Measurements from ENCODE around the gene WTAP. TPM values are rescaled to one million over a fixed set of nuclear protein-coding genes. Genes with fewer than 3 reads are reported as not detected.

WTAP gene
- total and polyA plus RNA-seq, 2 of the 8 experiments (the other 6 are each of a cell fraction or from before 2014, with no cell fraction given) = 32.6 to 120 TPM

- Histone ChIP-seq H3K23me2 (ENCODE audit: low read depth, low read length) (peaks cover 13% of the 10 kb centered on the region; the same call in 1 of the 2 replicates), H3K4me2 (ENCODE audit: insufficient read depth in 1 of 2, low read depth in 2 of 2, low read length in 2 of 2) (no peak overlapping the region), H3K9me3 (ENCODE audit: insufficient read depth in 2 of 2, low read depth in 1 of 2, low read length in 1 of 2) (no peaks in the 10 kb centered on the region), H3K4ac (replicated peaks; ENCODE audit: insufficient read length, low read depth, low read length) (no peak overlapping the region), H3K56ac (replicated peaks; ENCODE audit: insufficient read length, low read depth, low read length) (no peak overlapping the region), H3K18ac (ENCODE audit: extremely low read depth, low read length) (no peak overlapping the region), H2BK120ac (replicated peaks; ENCODE audit: low read depth, low read length) (no peak overlapping the region), H2AFZ (ENCODE audit: low read length) (no peak overlapping the region), H2BK12ac (ENCODE audit: low read depth, low read length) (no peak overlapping the region), H2AK5ac (ENCODE audit: low read depth, low read length) (no peak overlapping the region), H2BK20ac (ENCODE audit: low read length) (no peak overlapping the region), H3K4me3 (ENCODE audit: extremely low read depth in 1 of 4, insufficient read depth in 2 of 4, low read depth in 3 of 4, low read length in 4 of 4) (no peak overlapping the region), H3K27me3 (replicated peaks in 1 of 4; ENCODE audit: control insufficient read depth in 3 of 4, extremely low read depth in 1 of 4, insufficient read depth in 3 of 4, low read length in 3 of 4) (no peaks in the 10 kb centered on the region), H3K23ac (ENCODE audit: insufficient read length) (no peak overlapping the region), H3K36me3 (ENCODE audit: control insufficient read depth in 2 of 4, insufficient read depth in 4 of 4, low read length in 3 of 4) (no peaks in the 10 kb centered on the region), H4K20me1 (replicated peaks in 1 of 2; ENCODE audit: control insufficient read depth in 1 of 2, insufficient read depth in 2 of 2, low read length in 2 of 2) (no peaks in the 10 kb centered on the region), H2BK5ac (ENCODE audit: low read depth, low read length) (no peak overlapping the region), H3K27ac (ENCODE audit: low read depth, low read length) (no peak overlapping the region), H3K14ac (ENCODE audit: insufficient read length) (no peak overlapping the region), H4K8ac (ENCODE audit: extremely low read depth, insufficient read depth, low read length) (no peak overlapping the region), H4K91ac (replicated peaks; ENCODE audit: insufficient read length, low read length) (no peak overlapping the region), H3K4me1 (replicated peaks in 1 of 4; ENCODE audit: control insufficient read depth in 3 of 4, insufficient read depth in 4 of 4, low read length in 3 of 4) (no peaks in the 10 kb centered on the region), H2BK15ac (ENCODE audit: low read length) (no peak overlapping the region), H3K9ac (replicated peaks in 1 of 4; ENCODE audit: extremely low read depth in 1 of 4, low read depth in 3 of 4, low read length in 3 of 4) (no peak overlapping the region), H3K79me1 (ENCODE audit: low read depth, low read length) (no peaks in the 10 kb centered on the region; the same call in 1 of the 2 replicates), H3K79me2 (ENCODE audit: control insufficient read depth in 1 of 2, insufficient read depth in 2 of 2, low read length in 2 of 2) (no peaks in the 10 kb centered on the region), H4K5ac (ENCODE audit: insufficient read length, low read depth, low read length) (no peak overlapping the region)
- FAIRE-seq (no peak), DNase-seq (ENCODE audit: low read depth in 1 of 2, low spot score in 2 of 2) (no peak)
- POLR2A ChIA-PET (ENCODE audit: partially characterized antibody) = interaction anchor here (1.0 to 2.0 kb wide), 3 partner anchors 15 to 75 kb away, joined by 3 to 4 read pairs (median 4); partner anchors contain the start of genes MRPL18 and TCP1
- WGBS, 2 experiments (ENCODE audit: extremely low coverage in 1 of 2, insufficient coverage in 1 of 2, insufficient read length in 1 of 2, insufficient replicate concordance in 2 of 2, low coverage in 1 of 2, low lambda C conversion rate in 2 of 2, missing lambda C conversion rate in 1 of 2) = 92% methylated on average over 5 of the region's 5 CpGs; no CpG with 5 or more reads in 1 of the 2 experiments
- CTCF ChIA-PET (ENCODE audit: partially characterized antibody) = no interaction called here
- TF ChIP-seq CTBP2 (IDR thresholded peaks at IDR 0.05; ENCODE audit: borderline replicate concordance, insufficient read depth, insufficient read length, low read length) (no peak), E2F6 (IDR thresholded peaks at IDR 0.05) (no peak), CBX5 (IDR thresholded peaks at IDR 0.05; ENCODE audit: low read depth, low read length) (no peak), BRCA1 (IDR thresholded peaks at IDR 0.05; ENCODE audit: low read depth, low read length) (no peak), TAF7 (optimal IDR thresholded peaks at IDR 0.05; ENCODE audit: borderline replicate concordance, low read depth, low read length) (no peak), CEBPB (IDR thresholded peaks at IDR 0.05; ENCODE audit: low read depth, low read length) (no peak), HDAC6 (IDR thresholded peaks at IDR 0.05; ENCODE audit: low read depth, low read length) (no peak), GTF2F1 (IDR thresholded peaks at IDR 0.05; ENCODE audit: borderline replicate concordance, low read depth, low read length) (no peak), ZNF274 (IDR thresholded peaks at IDR 0.05; ENCODE audit: borderline replicate concordance, extremely low read depth, low read length) (no peak), EGR1 (IDR thresholded peaks at IDR 0.05; ENCODE audit: borderline replicate concordance, low read depth, low read length) (no peak), SUZ12 (IDR thresholded peaks at IDR 0.05; ENCODE audit: low read length) (no peak), SIN3A (conservative IDR thresholded peaks at IDR 0.05 in 1 of 2, IDR thresholded peaks at IDR 0.05 in 1 of 2; ENCODE audit: low read depth in 1 of 2, low read length in 2 of 2) (no peak), SP4 (IDR thresholded peaks at IDR 0.05; ENCODE audit: low read length) (no peak), SAP30 (IDR thresholded peaks at IDR 0.05; ENCODE audit: insufficient read depth, insufficient replicate concordance, low read length) (no peak)
These were observed 12.9 kb upstream of the WTAP start for GRCh38 chr6:159714404-159714803.
